ENCODE measurements around the gene SCGB1C1. TPM values are rescaled to one million over a fixed set of nuclear protein-coding genes. Genes with fewer than 3 reads are reported as not detected.

SCGB1C1 gene
- total RNA-seq, 8 experiments from 2014 or later = not detected

GRCh38 chr11:200224-201003 is 7.5 kb downstream of the SCGB1C1 start:
- peak in 1 of 8 experiments; percentile 6 for ATAC-seq (replicated peaks in 6 of 8)
- in situ Hi-C loops (cut with MboI; ENCODE audit: low pct_unique_long_range_greater_than_20kb in 2 of 9, low sequenced_read_pairs in 9 of 9, unreplicated experiment in 9 of 9) = no loop called here
- H3K27ac ChIP-seq = no peak overlapping the region
- H3K4me1 ChIP-seq (replicated peaks in 1 of 2) = no peaks in the 10 kb centered on the region
- no peak overlapping the region for H3K4me3 ChIP-seq
- 79 to 100% methylated on average over 1 to 2 of the region's 13 CpGs; no CpG with 5 or more reads in 8 of the 10 experiments for WGBS, 10 experiments

- Histone ChIP-seq H3K4me3 (no peak overlapping the region), H3K27ac (no peak overlapping the region), H3K4me1 (replicated peaks in 1 of 2) (peaks cover 6 to 7% of the 10 kb centered on the region in 2 donors)
- in situ Hi-C loops (cut with MboI; ENCODE audit: low pct_unique_long_range_greater_than_20kb in 2 of 9, low sequenced_read_pairs in 9 of 9, unreplicated experiment in 9 of 9) = no loop called here
- WGBS, 10 experiments = 46 to 92% (median 69%) methylated on average over 2 to 15 of the region's 15 CpGs; no CpG with 5 or more reads in 1 of the 10 experiments
- ATAC-seq (replicated peaks in 6 of 8) = peak in 3 of 8 experiments; percentile 9 to 25 (median 9)
Measured at GRCh38 chr11:201966-202365, 9.1 kb downstream of the SCGB1C1 start.

DNA sequence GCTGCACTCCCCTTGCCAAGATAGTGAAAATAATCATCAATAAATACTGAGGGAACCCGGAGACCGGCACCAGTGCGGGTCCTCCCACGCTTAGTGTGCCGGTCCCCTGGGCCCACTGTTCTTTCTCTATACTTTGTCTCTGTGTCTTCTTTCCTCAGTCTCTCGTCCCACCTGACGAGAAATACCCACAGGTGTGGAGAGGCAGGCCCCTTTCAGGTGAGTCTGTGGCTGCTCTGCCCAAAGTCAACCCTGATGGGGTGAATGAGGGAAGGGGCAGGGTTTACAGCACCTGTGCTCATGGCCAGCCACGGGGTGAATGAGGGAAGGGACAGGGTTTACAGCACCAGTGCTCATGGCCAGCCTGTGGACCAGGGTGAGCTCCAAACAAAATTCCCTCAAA is 9.6 kb downstream of the SCGB1C1 start:
- in situ Hi-C loops (cut with MboI; ENCODE audit: low pct_unique_long_range_greater_than_20kb in 2 of 9, low sequenced_read_pairs in 9 of 9, unreplicated experiment in 9 of 9) = no loop called here
- Histone ChIP-seq H3K4me1 (replicated peaks in 1 of 2) (peaks cover 6 to 7% of the 10 kb centered on the region in 2 donors), H3K4me3 (no peak overlapping the region), H3K27ac (no peak overlapping the region)
- no peak for ATAC-seq (replicated peaks in 6 of 8)
- 62 to 90% (median 84%) methylated on average over 5 to 8 of the region's 8 CpGs; no CpG with 5 or more reads in 7 of the 10 experiments for WGBS, 10 experiments

- ATAC-seq (replicated peaks in 6 of 8) = no peak
- Histone ChIP-seq H3K4me3 (no peak overlapping the region), H3K27ac (no peak overlapping the region), H3K4me1 (replicated peaks in 1 of 2) (peaks cover 6 to 7% of the 10 kb centered on the region in 2 donors)
- 74 to 95% (median 88%) methylated on average over 2 to 4 of the region's 7 CpGs; no CpG with 5 or more reads in 4 of the 10 experiments for WGBS, 10 experiments
- in situ Hi-C loops (cut with MboI; ENCODE audit: low pct_unique_long_range_greater_than_20kb in 2 of 9, low sequenced_read_pairs in 9 of 9, unreplicated experiment in 9 of 9) = no loop called here
Measured at GRCh38 chr11:203056-203944, 10.4 kb downstream of the SCGB1C1 start.

GRCh38 chr11:203945-204586 is 11.2 kb downstream of the SCGB1C1 start:
- in situ Hi-C loops (cut with MboI; ENCODE audit: low pct_unique_long_range_greater_than_20kb in 2 of 9, low sequenced_read_pairs in 9 of 9, unreplicated experiment in 9 of 9) = no loop called here
- Histone ChIP-seq H3K4me3 (no peak overlapping the region), H3K4me1 (replicated peaks in 1 of 2) (peaks cover 6 to 7% of the 10 kb centered on the region in 2 donors), H3K27ac (no peak overlapping the region)
- 85% methylated on average over 4 of the region's 4 CpGs; no CpG with 5 or more reads in 9 of the 10 experiments for WGBS, 10 experiments
- ATAC-seq (replicated peaks in 6 of 8) = no peak

GRCh38 chr11:204587-205109 is 11.8 kb downstream of the SCGB1C1 start:
- no peak overlapping the region for H3K4me3 ChIP-seq
- in situ Hi-C loops (cut with MboI; ENCODE audit: low pct_unique_long_range_greater_than_20kb in 2 of 9, low sequenced_read_pairs in 9 of 9, unreplicated experiment in 9 of 9) = no loop called here
- ATAC-seq (replicated peaks in 6 of 8) = no peak
- no peak overlapping the region for H3K27ac ChIP-seq
- H3K4me1 ChIP-seq (replicated peaks in 1 of 2) = peaks cover 9 to 11% of the 10 kb centered on the region in 2 donors
- WGBS, 10 experiments = 94 to 100% (median 100%) methylated on average over 1 to 7 of the region's 12 CpGs; no CpG with 5 or more reads in 5 of the 10 experiments

DNA sequence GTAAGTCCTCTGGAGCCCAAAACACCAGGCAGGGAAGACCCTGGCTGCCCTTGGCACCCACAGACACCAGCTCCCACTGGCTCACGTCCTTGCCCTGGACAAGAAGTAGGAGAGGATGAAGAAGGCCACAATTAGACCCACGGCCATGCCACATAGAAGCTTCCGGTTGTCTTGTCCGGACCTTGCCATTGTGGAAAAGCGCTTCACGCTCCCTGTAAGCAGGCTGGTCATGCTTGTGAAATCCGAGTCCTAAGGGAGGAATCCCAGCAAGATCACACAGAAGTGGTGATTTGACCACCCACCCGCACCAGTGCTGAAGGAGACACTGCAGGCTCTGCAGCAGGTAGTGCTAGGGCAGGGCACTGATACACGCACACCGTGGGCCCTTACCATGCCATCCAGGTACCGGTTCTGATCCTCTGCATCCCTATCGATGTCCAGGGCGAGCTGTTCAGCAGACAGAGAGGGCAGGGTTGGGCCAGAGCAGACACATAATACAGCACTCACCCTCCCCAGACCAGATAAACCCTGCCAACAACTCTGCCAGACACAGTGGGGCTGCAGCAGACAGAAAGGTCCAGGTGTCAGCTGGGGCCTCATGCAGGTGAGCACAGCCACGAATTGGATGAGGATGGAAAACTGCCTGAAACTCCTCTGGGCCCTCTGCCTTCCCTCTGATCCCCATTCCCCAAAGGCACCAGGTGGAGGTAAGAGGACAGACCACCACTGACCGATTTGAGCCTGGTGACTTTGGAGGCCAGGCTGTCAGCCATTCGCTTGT is 12.5 kb downstream of the SCGB1C1 start:
- Histone ChIP-seq H3K27ac (no peak overlapping the region), H3K4me1 (replicated peaks in 1 of 2) (peaks cover 16 to 18% of the 10 kb centered on the region in 2 donors), H3K4me3 (peak overlapping the region in 2 of 5 donors; percentile 91 to 95)
- in situ Hi-C loops (cut with MboI; ENCODE audit: low pct_unique_long_range_greater_than_20kb in 2 of 9, low sequenced_read_pairs in 9 of 9, unreplicated experiment in 9 of 9) = no loop called here
- no peak for ATAC-seq (replicated peaks in 6 of 8)
- 60 to 100% (median 98%) methylated on average over 1 to 8 of the region's 16 CpGs; no CpG with 5 or more reads in 2 of the 10 experiments for WGBS, 10 experiments

DNA sequence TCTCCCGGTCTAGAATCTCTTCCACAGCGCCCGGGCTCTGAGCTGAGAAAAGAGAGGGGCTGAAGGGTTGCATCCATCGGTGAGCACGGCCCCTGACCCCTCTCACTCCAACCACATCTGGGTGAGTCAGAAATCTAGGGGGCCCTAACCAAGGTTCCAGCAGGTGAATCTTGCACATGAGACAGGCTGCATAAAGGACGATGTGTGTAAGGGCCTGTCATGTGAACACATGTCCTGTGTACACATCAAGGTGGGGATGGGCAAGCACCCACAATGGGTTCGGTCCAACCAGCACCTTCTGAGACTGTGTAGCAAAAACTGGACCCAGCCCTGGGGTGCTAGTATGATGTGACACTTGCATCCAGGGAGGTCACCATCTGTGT is 13.1 kb downstream of the SCGB1C1 start:
- in situ Hi-C loops (cut with MboI; ENCODE audit: low pct_unique_long_range_greater_than_20kb in 2 of 9, low sequenced_read_pairs in 9 of 9, unreplicated experiment in 9 of 9) = no loop called here
- peaks cover 17 to 19% of the 10 kb centered on the region in 2 donors for H3K4me1 ChIP-seq (replicated peaks in 1 of 2)
- ATAC-seq (replicated peaks in 6 of 8) = no peak
- WGBS, 10 experiments = 60 to 100% (median 88%) methylated on average over 1 to 7 of the region's 7 CpGs; no CpG with 5 or more reads in 3 of the 10 experiments
- peak overlapping the region in 1 of 2 donors; percentile 99 for H3K27ac ChIP-seq
- H3K4me3 ChIP-seq = peak overlapping the region; percentile 90 to 100 (median 93)

DNA sequence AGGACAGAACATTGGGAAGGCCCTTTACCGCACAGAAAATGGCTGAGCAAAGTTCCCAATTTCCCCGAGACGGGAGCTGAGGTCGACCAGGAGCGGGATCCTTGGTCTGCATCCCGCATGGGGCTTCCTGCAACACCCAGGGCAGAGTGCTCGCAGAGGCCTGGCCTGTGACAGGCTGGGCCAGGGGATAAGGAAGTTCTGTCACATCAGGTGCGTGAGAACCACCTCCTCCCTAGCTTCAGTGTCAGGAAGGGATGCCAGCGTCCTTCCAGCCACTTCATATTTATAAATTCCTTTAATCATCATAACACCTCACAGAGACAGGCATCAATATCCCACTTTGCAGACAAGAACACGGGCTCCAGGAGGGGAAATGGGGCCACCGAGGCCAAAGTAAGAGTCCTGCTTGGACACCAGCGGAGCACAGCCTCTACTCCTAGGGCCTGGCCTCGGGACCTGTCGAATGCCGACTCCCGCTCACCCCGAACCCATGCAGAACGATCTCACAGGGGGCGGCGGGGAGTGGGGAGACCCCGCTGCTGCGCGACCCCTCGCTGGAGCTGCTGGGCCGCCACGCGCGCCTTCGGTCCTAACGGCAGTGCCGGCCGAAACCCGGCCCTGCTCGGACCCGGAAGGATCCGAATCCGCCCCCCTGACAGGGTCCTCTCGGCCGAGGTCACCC is 13.8 kb downstream of the SCGB1C1 start:
- ATAC-seq (replicated peaks in 6 of 8) = peak in 3 of 8 experiments; percentile 0 to 4 (median 0)

GRCh38 chr11:207208-207862 is 14.5 kb downstream of the SCGB1C1 start, which contains the start of the genes BET1L and RIC8A:
BET1L (minus strand) TSS chr11:207399; CDS start chr11:207321, 78 bp downstream.
RIC8A (plus strand) TSS chr11:207708; CDS start chr11:208855, 1,147 bp downstream.
- peak; percentile 59 to 90 (median 83) for ATAC-seq (replicated peaks in 6 of 8)
- Histone ChIP-seq H3K4me3 (peak within 1 kb of the TSS; percentile 90 to 100 (median 93)), H3K4me1 (replicated peaks in 1 of 2) (peaks cover 17 to 19% of the 10 kb centered on the region in 2 donors), H3K27ac (peak within 1 kb of the TSS; percentile 98 to 99)
- 0 to 3% (median 0%) methylated on average over 2 to 6 of the region's 63 CpGs; no CpG with 5 or more reads in 7 of the 10 experiments for WGBS, 10 experiments
- in situ Hi-C loops (cut with MboI; ENCODE audit: low pct_unique_long_range_greater_than_20kb in 2 of 9, low sequenced_read_pairs in 9 of 9, unreplicated experiment in 9 of 9) = no loop called here

More for the DNA sequence above, 13.8 kb downstream of the SCGB1C1 start:
- peak overlapping the region; percentile 95 to 99 for H3K27ac ChIP-seq
- in situ Hi-C loops (cut with MboI; ENCODE audit: low pct_unique_long_range_greater_than_20kb in 2 of 9, low sequenced_read_pairs in 9 of 9, unreplicated experiment in 9 of 9) = no loop called here
- peaks cover 17 to 19% of the 10 kb centered on the region in 2 donors for H3K4me1 ChIP-seq (replicated peaks in 1 of 2)
- peak overlapping the region; percentile 90 to 100 (median 93) for H3K4me3 ChIP-seq
- 0 to 40% (median 0%) methylated on average over 1 to 7 of the region's 39 CpGs; no CpG with 5 or more reads in 4 of the 10 experiments for WGBS, 10 experiments

GRCh38 chr11:207863-208180 is 14.9 kb downstream of the SCGB1C1 start:
- Histone ChIP-seq H3K27ac (peak overlapping the region; percentile 98 to 99), H3K4me1 (replicated peaks in 1 of 2) (peaks cover 17 to 19% of the 10 kb centered on the region in 2 donors), H3K4me3 (peak overlapping the region; percentile 90 to 100 (median 93))
- peak in 3 of 8 experiments; percentile 7 to 12 (median 8) for ATAC-seq (replicated peaks in 6 of 8)
- WGBS, 10 experiments = 0 to 2% (median 0%) methylated on average over 1 to 20 of the region's 27 CpGs; no CpG with 5 or more reads in 5 of the 10 experiments
- in situ Hi-C loops (cut with MboI; ENCODE audit: low pct_unique_long_range_greater_than_20kb in 2 of 9, low sequenced_read_pairs in 9 of 9, unreplicated experiment in 9 of 9) = no loop called here

All from motor neuron (in vitro differentiated cells).